Measurements from ENCODE around the gene THOC5.
"Not testable (repeated sequence)": the region's sequence is repeated elsewhere in the genome, so short reads cannot be mapped to it uniquely, and the experiment has no call there.

The THOC5 gene

DNA sequence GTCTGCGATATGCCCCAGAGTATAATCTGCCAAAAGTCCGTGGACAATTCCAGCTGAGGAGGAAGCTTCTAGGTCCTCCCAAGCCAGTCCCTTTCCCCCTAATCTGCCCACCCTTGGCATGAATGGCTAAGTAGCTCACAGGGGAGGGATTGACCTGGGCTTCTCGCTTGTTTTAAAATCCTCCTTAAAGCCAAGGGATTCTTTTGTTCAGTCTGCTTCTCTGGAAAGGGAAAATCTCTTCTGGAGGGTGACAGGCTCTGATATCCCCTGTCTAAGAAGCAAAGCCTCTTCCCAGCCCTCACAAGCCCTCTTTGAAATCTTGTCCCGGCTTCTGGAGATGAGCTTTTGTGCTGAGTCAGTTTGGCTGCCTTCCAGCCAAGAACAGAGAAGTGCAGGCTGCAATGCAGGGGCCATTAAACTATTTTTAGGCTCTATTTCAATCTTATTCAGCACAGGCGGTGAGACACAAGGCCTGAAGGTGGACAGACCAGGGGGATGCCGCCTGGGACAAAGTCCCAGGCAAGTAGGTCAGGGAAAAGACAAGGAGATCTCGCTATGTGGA is 49.7 kb downstream of the THOC5 start:
- no peak for DNase-seq

DNA sequence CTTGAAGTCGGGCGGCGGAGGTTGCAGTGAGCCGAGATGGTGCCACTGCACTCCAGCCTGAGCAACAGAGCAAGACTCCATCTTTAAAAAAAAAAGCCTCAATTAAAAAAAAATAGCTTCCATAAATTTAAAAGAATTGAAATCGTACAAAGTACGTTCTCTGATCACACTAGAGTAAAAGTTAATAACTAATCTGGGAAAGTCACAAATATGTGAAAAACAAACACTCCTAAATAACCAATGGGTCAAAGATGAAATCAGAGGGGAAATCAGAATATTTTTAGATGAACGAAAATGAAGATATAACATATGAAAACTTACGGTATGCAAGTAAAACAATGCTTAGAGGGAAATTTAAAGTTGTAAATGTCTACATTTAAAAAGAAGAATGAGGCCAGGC is 53.7 kb downstream of the THOC5 start:
- no peak for DNase-seq

GRCh38 chr22:29493636-29494035 is 59.9 kb downstream of the THOC5 start:
- DNase-seq = no peak

DNA sequence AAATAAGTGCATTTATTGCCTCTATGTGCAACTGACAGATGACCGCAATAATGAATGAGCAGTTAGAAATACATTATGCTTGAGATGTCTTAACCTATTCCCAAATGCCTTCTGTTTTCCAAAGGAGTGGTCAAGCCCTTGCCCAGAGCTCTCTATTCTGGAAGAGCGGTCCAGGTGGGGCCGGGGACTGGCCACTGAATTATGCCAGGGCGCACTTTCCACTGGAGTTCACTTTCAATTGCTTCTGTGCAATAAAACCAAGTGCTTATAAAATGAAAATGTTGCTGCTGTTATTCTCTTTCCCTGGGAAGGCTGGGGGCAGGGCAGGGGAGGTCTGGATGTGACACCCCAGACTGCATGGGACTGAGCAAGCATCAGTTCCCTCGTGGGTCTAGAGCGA is 62.5 kb downstream of the THOC5 start:
- no peak for DNase-seq

DNA sequence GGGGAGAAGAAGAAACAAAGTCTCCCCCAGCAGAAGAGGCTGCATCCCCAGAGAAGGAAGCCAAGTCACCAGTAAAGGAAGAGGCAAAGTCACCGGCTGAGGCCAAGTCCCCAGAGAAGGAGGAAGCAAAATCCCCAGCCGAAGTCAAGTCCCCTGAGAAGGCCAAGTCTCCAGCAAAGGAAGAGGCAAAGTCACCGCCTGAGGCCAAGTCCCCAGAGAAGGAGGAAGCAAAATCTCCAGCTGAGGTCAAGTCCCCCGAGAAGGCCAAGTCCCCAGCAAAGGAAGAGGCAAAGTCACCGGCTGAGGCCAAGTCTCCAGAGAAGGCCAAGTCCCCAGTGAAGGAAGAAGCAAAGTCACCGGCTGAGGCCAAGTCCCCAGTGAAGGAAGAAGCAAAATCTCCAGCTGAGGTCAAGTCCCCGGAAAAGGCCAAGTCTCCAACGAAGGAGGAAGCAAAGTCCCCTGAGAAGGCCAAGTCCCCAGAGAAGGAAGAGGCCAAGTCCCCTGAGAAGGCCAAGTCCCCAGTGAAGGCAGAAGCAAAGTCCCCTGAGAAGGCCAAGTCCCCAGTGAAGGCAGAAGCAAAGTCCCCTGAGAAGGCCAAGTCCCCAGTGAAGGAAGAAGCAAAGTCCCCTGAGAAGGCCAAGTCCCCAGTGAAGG is 64.3 kb downstream of the THOC5 start:
- DNase-seq = not testable (repeated sequence)

- no peak for DNase-seq
These were observed 66.1 kb downstream of the THOC5 start for GRCh38 chr22:29487426-29487986.

- no peak for DNase-seq
These were observed 68.1 kb downstream of the THOC5 start for GRCh38 chr22:29485448-29485847.

GRCh38 chr22:29484642-29485041 is 68.9 kb downstream of the THOC5 start:
- DNase-seq = no peak

- no peak for DNase-seq
These were observed 70.3 kb downstream of the THOC5 start for GRCh38 chr22:29483254-29483653.

- DNase-seq = no peak
These were observed 70.8 kb downstream of the THOC5 start for GRCh38 chr22:29482726-29483125.

GRCh38 chr22:29482253-29482652 is 71.3 kb downstream of the THOC5 start:
- no peak for DNase-seq

DNA sequence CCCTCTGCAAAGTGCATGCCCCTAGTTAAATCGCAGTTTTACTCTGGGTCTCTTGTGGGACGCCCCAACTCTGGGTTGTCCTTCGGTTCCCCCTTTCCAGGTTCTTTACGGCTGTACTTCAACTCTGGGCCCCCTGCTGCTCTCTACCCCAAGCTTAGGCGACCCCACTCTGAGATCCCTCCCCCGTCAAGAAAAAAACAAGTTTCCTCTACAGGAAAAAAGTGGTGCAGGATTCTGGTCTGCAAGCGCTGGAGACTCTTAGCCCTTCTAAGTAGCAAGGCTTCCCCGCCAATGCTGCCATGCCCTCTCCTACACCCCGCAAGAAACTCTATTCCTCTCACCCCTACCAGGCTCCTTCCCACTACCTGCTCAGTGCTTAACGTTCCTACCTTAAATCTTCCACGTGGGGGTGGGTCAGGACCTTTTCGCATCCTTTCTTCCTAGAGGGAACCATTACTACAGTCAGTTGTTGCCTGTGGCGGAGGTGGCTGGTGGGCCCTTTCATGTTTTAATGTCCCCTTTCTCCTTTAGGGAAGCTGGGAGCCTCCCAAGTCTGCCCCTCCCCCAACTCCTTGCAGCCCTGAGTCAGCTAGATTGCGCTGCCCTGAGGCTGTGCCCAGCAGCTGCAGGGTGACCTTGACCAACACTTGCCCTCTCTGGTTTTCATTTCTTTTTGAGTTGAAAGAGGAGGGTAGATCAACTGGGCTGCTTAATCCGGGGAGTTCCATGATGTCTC is 72.1 kb downstream of the THOC5 start:
- no peak for DNase-seq

DNA sequence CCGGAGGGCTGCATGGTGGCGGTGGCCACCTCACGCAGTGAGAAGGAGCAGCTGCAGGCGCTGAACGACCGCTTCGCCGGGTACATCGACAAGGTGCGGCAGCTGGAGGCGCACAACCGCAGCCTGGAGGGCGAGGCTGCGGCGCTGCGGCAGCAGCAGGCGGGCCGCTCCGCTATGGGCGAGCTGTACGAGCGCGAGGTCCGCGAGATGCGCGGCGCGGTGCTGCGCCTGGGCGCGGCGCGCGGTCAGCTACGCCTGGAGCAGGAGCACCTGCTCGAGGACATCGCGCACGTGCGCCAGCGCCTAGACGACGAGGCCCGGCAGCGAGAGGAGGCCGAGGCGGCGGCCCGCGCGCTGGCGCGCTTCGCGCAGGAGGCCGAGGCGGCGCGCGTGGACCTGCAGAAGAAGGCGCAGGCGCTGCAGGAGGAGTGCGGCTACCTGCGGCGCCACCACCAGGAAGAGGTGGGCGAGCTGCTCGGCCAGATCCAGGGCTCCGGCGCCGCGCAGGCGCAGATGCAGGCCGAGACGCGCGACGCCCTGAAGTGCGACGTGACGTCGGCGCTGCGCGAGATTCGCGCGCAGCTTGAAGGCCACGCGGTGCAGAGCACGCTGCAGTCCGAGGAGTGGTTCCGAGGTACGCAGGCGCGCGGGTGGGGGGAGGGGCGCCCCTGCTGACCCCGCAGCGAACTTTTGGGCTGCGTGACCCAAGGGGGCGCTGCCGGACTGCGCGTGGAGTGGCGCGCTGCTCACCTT is 72.9 kb downstream of the THOC5 start:
- DNase-seq = peak; percentile 12

DNA sequence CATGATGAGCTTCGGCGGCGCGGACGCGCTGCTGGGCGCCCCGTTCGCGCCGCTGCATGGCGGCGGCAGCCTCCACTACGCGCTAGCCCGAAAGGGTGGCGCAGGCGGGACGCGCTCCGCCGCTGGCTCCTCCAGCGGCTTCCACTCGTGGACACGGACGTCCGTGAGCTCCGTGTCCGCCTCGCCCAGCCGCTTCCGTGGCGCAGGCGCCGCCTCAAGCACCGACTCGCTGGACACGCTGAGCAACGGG is 73.4 kb downstream of the THOC5 start:
- DNase-seq = no peak

DNA sequence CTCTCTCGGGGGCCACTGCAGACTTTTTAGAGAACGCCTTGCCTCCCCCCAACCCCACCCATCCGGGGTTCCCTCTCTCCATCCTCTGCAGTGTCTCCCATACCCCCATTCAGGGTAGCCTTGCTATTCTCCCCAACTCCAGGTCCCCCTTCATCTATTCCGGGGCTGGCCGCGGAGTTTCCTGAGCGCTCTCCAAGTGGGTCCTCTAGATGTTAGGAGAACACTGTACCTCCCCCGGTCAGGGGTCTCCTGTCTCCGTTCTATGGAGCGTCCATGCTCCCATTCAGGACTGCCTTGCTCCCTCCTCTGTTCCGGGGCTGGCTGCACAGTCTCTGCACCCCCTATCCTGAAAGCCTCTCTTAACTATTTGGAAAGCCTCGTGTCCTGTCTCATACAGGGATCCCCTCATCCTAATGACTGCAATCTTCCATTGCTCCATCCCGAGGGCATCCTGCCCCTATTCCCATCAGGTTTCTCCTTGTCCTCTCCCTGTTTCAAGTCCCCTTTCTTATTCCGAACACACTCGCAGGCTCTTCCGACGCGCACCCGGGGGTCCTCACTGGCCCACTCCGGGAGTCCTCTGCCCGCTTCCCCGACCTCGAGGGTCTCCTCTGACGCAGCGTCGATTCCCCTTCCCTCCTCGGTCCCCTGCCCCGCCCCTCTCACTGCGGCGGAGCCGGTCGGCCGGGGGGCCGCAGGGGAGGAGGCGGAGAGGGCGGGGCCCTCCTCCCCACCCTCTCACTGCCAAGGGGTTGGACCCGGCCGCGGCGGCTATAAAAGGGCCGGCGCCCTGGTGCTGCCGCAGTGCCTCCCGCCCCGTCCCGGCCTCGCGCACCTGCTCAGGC is 73.9 kb downstream of the THOC5 start, which contains the start of gene NEFH:
NEFH (plus strand) TSS at position 802 of the 845 bp plus-strand sequence. CDS start 45 bp downstream, outside the sequence.
- no peak for DNase-seq

DNA sequence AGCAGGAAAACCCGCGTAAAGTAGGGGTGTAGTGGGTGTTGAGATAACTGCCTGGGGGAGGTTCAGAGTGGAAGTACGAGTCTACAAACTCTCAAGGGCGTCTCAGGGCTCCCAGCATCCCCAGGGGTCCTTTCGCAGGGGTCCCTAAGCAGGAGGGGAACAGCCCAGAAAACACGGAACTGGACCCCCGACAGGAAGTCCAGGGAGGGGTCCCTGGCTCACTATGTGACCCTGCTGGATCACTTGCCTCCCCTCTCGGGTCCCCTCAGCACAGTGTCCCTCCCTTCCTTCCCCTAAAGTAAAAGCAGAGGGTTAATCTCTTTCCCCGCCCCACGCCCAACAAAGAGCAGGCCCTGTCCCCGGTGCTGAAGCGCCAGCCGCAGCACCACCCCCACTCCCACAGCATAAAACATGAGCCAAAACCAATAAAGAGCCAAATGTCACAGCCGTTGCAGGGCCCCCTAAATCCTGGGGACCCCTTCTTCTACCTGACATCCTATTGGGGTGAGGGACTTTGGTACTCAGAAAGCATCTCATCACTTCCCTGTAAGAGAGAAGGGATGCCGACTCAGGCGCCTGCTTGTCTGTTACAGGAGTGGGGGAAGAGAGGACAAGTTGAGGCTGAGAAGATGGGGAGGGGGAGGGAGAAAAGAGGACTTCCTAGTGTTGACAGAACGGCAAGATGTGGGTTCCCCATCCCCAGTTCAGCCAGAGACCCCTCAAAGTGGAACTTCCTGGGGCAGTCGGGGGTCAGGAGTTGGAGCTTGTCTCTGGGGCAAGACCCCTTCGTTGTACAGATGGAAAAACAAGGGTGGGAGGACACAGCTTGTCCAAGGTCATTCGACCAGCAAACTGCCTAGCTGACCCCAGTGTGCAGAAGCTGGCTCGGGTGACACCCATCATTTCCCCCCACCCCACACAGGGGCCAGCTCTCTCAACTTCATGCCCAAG is 75.0 kb downstream of the THOC5 start:
- no peak for DNase-seq

DNA sequence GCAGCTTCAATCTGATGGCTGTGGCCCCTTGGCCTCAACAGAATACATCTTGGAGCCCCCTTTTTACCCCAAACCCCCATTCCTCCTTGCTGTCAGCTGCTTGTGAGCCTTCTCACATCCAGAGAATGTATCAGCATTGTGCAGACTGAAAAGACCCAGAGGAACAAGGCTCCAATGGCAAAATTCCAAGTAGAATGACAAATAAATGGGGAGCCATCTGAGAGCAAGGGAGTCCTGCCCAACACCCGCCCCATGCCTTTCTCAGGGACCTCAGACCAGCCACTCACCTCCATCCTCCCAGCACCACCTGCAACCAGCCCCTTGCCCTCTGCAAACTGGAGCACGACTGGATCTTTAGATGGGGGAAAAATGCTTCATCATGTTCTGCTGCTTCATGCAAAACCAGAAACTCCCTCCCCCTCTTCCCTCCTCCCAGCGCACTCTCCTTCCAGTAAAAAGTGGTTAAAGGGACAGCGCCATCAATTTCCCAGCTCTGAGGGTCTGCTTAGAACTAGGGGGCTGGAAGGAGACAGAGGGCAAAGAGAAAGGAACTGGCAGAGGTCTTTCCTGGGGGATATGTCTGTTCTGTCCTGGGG is 75.7 kb downstream of the THOC5 start:
- DNase-seq = no peak

DNA sequence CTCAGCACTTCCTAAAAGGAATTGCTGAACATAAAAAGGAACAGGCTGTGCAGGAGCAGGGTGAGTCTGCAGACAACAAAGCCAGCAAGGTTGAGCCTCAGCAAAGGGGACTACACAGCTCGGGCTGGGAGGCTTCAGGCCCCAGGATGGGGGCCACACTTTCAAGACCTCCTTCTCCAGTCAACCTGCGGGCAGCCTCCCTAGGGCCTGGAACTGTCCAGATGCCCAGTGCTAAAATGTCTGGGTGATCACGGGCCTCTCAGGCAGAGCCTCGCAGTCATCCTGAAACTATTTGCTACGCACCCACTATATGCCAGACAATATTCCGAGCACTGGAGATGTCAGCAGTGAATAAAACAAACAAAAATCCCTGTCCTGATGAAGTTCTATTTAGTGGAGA is 77.4 kb downstream of the THOC5 start:
- DNase-seq = no peak

- no peak for DNase-seq
These were observed 78.0 kb downstream of the THOC5 start for GRCh38 chr22:29475550-29475949.

- DNase-seq = no peak
These were observed 80.6 kb downstream of the THOC5 start for GRCh38 chr22:29473001-29473400.

Measured in stimulated activated naive CD4-positive, alpha-beta T cell treated with Interleukin-2 at 50 U/mL for 16 hours (primary cell).